ENCODE results near the gene C5orf58.

Gene C5orf58

DNA sequence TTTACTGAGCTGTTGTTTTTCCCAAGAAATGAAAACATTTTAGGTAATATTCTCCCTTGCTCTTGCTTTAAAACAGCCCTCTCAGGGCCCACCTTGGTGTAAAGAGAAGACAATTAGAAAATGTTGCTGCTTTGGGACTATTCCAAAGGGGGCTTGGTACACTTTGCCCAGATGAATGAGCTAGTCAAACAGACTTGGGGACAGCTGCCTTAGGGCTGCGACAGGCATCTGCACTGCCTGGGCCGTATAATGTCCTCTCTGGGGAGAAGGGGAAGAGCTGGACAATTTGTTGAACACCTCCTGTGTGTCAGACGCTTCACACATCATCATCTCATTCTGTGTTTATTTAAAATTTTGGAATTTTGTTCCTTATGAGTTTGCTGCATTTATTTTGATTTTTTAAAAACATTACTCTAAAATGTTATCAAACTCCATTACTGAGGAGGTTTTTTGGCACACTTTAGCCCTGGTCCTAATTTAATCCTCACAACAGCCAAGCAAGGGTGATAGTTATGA is 28.8 kb downstream of the C5orf58 start:
- no peak for DNase-seq

DNA sequence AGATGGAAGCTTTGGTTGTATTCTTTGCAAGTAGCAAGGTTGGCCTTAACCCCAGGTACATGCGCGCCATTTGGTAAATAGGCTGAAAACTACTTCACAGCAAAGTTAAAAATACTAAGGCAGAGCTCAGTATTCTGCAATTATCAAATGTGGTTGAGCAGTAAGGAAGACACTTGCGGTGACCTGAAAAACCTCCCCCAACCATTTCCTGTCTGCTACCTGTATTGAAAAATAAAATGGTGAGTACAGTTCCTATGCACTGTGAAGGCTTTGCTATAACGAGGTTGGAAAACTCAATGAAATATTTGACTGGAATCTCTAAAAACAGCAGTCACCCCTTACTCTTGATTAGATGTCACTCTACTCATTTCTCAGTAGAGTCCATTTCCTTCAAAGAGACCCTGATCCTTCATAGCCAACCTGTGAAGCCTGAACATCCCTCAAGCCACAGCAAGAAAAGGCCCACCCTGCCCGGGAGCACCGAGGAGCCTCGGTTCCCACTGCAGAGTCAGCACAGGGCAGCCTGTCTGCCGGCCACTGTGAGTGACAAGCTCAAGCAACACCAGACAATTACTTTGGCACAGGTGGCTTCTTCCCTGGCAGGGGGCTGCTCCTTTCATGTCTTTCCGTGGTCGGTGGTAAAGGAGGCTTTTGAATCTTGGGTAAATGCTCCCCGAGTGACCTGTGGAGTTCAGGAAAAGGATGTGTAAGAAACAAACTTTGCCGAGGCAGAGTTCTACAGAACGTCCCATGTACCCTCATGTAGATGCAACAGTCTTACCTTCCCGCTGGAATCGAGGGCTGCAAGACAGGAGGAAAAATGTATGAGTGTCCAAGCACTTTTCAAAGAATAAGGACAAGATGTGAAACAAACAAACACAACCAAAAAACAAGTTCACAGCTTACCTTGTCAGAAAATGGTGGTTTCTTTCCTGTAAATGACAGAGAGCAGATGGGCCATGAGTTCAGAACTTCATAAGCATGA is 29.6 kb downstream of the C5orf58 start:
- DNase-seq: no peak

DNA sequence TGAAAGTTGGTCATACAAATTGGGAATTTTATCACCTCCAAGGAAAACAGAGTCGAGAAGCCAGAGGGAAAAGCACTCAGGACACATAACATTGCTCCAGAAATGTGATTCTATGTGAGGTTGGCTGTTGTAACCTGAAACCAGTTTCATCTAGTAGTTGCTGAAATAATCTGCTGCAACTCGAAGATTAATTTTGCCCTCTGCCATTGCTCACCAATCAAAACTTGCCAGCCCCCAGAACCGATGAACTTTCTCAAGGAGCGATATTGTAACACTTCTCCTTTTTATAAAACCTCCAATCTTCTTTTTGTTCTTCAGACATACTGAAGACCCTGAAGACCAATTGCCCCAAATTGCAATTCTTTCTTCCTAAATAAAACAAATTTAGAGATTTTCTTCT is 31.1 kb downstream of the C5orf58 start:
- no peak for DNase-seq

DNA sequence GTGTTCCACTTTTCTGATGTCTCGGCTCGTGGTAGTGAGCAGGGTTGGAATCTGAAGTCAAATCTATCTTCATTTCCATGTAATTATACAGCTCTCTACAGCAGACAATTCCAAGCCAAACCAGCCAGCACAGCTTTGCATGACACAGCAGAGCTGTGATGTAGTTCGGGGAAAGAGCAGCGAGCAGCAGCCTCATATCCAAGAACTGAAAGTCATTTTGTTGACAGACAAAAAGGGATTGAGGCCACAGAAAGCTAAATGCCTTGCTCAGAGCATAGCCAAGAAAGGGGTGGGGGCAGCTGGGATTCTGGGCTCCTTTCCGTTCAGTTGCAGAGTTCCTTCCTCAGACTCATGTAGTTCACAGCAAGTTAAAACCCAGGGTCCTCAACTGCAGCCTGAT is 32.7 kb downstream of the C5orf58 start:
- DNase-seq: no peak

DNA sequence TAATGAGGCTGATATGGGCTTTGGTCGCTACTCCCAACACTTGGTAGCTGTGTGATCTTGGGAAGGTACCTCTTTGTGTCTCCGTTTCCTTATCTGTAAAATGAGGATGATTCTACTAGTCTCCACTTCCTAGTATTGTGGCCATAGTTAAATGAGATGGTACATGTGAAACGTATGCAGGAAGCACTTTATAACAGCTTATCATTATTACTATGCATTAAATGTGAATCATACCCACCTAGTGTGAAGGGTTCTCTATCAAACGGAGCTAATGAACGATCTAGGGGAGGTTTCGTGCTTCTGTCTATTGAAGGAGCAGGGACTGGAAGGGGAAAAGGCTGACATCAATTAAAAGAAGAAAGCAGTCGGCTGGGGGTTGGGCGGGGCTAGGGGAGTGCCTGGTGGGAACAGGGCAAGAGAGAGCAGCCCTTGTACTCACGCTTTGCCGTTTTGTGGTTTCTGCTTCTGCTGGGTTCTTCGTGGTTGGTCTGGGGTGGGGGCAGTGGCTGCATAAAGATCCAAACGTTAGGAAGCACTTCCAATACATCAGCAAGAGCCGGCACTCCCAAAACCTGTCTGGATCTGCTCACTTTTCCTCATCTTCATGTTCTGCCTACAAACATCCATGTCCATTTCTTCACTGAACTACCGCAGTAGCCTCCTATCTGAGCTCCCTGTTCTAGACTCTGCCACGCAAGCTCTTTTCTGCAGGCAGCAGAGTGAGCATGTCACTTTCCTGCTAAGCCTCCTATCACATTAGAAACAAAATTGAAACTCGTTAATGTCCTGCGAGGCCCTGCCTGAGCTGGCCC is 34.0 kb downstream of the C5orf58 start:
- peak; percentile 64 to 71 for DNase-seq

DNA sequence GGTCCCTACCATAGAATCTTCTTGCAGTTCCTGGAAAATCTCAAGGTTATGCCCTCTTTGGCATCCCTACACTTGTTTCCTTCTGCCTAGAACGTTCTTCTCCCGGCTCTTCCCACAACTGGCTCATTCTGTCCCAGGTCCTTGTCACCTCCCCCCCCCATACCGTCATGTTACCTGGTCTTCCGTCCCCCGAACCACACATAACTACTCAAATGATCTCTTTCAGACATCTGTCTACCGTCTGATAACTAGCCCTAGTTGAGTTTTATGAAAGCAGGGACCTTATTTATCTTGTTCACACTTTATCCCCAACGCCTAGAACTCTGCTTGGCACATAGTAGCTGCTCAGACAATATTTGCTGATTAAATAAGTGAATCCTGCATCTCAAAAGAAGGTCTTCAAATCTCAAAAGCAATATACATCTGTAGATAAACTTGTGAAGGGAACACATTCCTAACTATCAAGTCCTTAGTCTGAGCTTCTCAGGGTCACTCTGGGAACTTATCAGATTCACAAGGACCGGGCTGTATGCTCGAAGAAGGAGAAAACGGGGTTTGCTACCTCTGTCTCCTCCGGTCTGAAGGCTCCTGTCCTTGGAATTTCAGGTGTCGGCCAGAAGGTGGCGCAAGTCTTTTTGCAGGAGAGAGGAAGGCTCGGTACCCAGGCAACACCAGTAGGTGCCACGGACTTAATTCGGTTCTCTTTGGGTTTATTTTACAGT is 34.8 kb downstream of the C5orf58 start:
- DNase-seq: peak; percentile 81 to 86

DNA sequence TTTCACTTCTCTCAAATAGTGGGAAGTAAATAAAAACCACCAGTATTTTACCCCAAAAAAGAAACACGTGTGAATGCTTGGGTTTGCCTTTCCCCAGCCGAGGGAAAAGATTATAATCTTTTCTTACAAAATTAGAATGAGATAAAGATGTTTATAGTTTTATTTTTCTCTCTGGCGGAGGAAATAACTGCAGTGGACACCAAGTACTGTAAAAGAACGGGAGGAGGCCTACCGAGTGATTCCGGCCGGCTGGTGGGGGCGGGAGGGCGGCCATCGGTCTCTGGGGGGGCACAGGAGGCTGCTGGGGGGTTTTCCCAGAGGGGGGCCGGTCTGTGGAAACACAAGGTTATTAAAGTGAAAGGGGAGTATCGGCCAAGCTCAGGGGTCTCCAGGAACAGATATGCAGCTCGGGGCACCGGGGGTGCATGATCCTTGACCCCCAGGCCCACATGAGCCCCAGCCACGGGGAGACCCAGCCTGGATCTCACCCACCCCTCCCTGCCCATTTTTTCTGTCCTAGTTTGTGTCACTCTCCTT is 35.4 kb downstream of the C5orf58 start:
- no peak for DNase-seq

DNA sequence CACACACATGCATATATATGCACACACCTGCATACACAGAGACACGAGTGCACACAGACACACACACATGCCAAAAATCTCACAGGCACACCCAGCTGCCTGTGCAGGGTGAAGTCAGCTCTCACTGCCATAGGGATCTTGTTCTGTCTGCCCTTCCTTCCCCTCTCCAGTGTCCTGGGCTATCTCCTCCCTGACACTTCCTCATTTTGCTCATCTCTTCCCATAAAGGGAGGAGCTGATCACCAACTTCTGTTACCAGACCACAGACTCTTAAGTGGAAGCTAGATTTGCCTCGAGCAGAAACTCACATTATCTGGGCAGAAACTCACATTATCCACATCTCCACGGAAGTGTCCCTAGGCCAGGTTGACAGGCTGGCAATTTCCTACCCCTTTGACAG is 36.1 kb downstream of the C5orf58 start:
- DNase-seq: no peak

DNA sequence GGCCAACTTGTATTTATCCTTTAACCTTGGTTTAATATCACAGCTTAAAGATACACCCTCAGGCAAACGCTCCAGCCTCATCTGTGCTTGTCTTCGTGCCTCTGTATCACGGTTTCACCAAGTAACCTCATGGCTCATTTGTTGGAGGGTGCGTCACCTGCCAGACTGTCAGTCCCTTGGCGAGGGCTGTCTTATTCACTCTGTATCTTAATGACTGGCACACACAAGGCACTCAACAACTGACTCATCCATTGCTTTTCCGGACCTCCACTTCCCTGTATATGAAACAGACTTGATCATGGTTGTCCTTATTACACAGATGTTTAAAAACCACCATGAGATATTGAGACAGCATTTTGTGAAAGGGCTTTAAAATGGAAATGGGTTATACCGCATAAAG is 36.8 kb downstream of the C5orf58 start:
- DNase-seq: peak; percentile 64 to 73

DNA sequence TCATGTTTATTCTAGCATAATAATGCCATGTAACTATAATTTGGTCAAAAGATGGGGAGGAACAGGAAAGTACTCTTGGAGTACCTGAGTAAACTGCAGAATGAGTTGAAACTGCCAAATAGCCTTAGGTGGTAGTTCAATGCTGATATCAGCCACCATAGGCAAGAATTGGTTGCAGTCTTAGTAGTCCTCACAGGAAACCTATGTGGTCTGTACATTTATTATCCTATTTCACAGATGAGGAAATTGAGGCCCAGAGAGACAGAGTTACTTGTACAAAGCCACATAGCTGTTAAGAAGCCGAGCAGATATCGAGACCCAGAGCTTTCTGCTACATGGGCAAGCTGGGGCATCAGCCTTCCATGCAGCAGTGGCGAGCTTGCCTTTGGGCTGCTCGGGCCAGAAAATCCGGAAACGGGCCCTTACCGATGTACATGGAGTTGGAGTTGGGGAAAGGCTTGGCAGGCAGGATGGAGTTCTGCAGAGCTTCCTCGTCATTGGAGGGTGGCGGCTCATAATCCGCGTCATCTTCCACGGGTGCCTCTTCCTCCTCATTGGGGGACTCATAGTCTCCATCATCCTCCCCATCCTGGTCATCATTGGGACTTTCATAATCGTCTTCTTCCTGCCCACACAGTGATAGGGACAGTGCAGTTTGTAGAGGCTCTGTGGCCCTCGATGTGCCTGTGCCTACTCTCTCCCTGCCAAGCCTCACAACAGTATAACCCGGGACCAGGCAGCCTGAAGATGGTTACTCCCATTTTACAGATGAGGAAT is 37.7 kb downstream of the C5orf58 start:
- no peak for DNase-seq

DNA sequence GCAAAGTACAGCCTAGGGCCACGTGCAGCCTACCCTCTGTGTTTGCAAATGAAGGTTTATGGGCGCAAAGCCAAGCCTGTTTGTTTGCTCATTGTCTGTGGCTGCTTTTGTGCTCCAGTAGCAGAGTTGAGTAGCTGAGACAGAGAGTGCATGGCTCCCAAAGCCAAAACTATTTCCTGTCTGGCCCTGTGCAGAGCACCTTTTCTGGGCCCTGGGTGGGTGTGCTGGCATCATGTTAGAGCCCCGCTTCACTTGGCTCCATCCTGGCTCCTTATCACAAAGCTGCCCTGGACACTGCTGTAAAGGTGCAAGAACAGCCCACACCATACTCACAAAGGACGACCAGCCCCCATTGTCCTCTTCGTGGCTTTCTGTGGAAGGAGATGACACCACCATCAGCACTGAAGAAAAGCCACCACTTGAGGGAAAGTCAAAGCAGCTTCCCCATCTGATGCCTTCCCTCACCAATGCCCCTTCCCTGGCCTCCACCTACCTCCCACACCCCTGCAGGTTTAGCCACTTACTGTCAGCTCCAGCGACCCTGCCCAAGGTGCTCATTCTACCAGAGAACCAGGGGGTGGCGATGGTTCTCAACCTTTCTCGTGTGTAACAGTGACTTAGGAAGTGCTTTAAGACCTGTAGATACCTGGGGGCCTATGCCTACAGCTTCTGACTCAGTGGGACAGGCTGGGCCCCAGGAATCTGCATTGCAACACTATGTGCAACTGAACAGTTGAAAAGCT is 41.4 kb downstream of the C5orf58 start:
- peak; percentile 60 to 72 for DNase-seq

DNA sequence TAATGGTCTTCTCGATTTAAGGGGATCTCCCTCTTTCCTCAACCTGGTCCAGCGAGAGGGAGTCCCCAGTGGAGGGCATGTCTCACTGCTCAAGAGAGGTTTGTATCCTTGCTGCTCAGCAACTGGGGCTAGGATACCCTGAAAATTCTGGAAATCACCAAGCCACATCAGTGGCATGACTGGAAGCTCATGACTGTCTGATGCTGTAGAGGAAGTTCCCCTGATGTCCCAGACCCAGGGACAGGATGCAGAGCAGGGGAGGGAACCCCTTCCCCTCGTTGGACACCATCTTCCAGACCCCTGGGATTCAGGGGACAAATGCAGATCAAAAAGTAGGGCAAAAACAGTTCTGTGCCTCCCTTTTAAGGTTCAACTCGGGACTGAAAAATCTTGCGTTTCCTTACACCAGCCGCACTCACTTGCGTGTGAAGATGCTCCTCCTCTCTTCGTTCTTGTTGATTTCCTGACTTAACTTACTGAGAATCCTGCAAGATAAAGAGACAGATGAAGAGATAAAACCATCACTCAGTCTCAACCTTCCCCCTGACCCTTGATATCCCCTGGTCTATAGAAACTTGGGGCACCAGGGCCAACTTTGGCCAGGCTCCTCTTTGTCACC is 42.7 kb downstream of the C5orf58 start:
- no peak for DNase-seq

DNA sequence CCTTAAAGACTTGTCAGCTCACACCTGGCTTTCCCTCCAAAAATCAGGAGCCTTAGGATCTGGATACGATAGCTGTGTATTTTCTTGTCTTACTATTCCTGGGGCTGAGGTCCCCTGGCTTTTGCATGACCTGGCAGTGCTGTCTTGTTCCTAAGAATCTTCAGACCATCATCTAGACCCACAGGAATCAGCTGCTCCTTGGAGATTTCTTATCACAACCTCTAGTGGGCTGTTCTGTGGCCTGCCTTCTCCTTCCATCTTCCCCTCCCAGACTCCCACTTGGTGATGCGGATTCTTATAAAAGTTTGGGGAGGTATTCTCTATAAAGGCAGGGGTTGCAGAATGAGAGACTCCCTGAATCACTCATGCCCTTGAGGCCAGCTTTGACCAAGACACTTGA is 43.4 kb downstream of the C5orf58 start:
- DNase-seq: no peak

DNA sequence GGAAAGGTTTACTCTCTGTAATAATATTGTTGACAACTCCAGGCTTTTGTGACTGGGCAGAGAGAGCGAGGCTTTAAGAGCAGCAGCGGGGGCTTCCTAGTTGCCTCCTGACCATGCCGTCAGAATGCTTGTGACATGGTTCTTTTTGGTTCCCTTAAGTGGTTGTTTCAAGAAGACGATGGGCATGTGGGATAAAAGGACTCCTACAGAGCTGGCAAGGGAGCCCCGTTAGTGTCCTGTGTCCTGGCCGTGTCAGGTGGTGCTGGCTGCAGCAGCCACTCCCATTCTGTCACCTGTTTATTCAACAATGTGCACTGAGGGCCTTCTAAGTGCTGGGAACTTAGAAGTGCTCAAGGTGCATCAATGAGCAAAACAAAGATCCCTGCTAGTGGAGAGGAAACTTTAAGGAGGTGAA is 45.1 kb downstream of the C5orf58 start:
- no peak for DNase-seq

DNA sequence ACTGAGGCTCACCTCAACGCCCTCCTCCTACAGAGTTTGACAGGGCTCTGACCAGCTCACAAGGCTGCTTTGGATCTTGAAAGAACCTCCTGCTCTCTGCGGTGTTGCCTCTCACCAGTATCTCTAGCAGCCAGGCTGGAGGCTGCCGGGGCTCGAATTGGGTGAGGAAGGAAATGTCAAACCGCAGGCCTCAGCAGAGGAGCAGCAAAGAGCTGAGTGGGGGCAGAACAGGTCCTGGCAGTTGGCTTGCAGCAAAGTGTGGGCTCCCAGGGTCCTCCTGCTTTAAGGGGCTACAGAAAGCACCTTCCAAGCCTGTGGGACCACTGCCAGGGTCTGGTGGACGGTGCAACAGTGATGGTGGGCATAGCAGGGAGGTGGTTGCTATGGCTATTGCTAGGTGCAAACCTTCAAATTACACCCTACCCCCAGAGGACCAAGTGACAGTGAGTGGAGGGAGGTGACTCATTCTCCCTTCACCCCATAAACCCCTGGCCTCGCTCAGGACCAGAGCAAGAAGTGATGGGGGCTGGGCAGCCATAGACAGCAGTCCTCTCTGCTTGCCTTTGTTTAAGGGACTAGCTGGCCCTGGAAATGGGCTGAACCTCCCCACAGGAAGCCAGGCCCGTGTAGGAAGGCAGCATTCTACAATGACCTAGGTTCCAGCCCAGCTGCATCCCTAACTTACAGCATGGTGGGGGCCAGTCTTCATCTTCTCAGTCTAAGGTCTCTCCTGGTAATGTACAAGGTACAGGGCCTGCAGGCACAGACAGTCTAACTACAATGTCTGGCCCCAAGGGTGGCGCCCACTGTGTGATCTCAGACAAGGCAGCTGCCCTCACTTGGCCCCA is 46.0 kb downstream of the C5orf58 start:
- DNase-seq: peak; percentile 80 to 87

DNA sequence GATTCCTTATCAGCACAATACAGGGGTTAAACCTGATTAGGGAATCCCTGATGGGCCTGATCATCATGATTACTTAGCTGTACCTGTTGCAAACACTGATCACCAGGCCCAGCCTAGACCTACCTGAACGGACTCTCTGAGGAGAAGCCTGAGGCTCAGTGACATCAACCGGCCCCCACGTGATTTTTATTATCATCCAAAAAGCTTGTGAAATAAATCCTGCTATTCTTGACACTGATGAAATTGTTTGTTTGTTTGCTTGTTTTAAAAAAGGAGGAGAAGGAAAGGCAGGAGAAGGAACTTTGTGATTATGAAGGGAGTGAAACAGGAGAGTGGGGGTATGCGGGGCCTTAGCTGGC is 46.7 kb downstream of the C5orf58 start:
- DNase-seq: no peak

DNA sequence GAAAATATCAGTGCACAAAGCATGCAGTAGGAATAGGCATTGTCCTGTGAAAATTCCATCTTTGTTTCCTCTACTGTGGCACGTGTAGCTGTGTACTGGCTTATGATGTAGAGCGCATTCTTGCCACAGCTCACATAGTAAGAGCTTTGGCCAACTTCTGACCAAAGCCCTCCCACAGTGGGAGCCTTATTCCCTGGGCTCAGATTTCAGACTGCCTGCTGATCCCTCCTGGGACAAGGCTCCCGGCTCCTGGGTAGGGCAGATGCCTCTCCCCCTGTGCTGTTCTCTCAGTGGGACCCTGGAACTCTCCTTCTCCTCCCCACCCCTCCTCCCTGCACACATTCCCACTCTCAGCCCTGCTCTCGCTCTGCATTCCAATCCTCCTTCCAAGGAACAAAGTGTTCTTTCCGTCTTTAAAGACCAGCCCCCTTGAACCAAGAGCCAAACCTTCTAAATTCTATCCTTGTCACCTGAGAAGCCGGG is 47.3 kb downstream of the C5orf58 start:
- DNase-seq: no peak

DNA sequence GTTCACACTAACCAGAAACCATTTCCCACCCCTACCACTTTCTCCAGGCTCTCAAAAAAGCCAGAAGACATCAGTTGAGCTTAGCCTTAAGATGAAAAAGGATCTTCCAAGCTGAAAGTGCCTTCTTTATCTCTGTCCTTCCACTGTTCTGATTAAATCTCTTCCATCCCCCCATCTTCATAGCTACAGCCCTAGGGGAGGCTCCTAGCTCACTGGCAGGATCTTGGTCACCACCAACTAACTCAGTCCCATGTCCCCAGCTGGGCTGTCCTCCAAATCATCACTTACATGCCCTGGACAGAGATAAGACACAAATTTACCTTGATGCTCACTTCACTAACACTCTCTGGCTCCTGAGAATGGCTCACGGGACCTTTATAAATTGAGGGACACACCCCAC is 50.5 kb downstream of the C5orf58 start:
- no peak for DNase-seq

DNA sequence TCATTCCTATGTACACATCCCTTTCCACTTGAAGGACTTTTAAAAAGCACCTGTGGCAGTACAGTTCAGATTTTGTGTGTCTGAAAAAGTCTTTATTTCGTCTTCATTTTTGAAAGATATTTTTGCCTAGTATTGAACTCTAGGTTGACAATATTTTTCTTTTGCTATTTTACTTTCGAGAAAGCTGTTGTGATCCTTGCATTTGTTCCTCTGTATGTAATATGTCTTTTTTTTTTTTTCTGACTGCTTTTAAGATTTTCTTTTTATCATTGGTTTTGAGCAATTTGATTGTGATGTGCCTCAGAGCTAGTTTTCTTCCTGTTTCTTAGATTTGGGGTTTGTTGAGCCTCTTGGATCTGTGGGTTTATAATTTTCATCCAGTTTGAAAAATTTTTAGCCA is 51.4 kb downstream of the C5orf58 start:
- no peak for DNase-seq

DNA sequence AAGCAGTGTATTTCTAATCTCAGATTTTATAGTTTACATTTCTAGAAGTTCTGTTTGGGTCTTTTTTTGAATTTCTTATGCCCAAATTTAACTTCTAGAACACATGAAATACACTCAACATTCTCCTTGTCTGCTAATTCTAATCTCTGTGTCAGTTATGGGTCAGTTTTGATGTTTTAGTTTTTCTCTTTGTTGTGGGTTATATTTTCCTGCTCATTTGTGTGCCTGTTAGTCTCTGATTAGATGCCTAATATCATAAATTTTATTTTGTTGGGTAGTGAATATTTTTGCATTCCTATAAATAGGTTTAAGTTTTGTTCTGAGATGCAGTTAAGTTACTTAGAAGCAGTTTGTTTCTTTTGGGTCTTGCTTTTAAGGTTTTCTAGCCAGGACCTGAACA is 52.4 kb downstream of the C5orf58 start:
- no peak for DNase-seq

All from activated CD4-positive, alpha-beta T cell treated with anti-CD3 and anti-CD28 coated beads, Interleukin-2, amount 50 U/mL, for 48 hours (primary cell).